ENCODE measurements around the gene CAPN10.

CAPN10 gene

DNA sequence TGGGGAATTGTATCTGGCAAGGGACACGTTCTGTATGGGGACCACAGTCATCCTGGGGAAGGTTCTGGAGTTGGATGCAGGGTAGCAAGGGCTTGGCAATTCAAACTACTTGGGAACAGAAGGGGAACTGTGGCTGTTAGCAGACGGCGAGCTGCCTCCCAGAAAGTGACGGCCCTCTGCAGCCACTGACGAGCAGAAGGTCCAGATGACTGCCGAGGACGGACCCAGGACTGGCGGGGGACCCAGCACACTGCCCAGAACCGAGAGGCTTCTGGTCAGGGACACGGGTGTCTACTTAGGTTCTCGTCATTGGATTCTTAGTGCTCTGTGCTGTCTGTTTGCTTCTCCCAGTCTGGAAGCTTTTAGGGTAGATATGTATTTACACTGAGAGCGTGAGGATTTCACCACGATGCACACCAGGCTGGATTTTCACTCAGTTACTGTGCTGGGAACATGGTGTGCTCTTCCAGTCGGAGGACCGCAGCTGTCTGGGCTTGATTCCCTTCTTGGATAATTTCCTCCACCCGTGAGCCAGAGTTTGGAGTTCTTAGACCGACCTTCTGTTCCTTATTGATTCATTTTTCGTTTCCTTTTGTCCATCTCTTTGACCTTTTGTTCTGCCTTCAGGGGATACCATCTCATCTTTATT, 52.1 kb downstream of the CAPN10 start:
- no peak for DNase-seq (ENCODE audit: low read depth)

DNA sequence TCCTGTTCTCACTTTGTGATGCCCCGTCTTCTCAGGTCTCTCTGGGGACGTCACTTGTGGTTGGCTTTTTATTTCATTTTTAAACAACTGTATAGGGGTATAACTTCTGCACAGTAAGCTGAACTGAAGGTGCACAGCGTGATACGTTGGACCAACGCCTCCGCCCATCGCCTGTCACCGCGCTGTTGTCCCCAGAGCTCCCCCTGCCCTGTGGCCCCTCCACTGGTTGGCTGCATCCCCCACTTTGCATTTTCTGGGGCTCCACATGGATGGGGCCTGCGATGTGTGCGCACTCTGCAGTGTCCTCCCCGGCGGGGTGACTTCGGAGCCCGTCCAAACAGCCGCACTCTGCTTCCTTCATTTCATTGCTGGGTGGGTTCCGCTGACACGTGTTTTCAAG, 53.0 kb downstream of the CAPN10 start:
- no peak for DNase-seq (ENCODE audit: low read depth)

DNA sequence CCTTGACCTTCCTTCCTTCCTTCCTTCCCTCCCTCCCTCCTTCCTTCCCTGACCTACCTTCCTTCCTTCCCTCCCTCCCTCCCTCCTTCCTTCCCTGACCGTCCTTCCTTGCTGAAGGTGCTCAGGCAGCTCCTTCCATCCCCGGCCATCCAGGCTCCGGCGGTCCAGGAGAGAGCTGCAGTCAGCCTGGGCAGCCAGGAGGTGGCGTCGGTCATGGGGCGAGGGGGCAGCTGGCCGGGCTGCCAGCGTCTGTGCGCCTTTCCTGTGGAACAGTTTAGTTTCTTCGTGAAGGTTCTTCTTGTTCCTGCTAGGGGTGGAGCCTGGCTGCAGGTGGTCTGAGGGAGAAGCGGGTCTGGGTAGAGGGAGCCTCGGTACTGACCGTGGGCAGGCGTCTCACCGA, 54.4 kb downstream of the CAPN10 start:
- peak; percentile 26 for DNase-seq (ENCODE audit: low read depth)

DNA sequence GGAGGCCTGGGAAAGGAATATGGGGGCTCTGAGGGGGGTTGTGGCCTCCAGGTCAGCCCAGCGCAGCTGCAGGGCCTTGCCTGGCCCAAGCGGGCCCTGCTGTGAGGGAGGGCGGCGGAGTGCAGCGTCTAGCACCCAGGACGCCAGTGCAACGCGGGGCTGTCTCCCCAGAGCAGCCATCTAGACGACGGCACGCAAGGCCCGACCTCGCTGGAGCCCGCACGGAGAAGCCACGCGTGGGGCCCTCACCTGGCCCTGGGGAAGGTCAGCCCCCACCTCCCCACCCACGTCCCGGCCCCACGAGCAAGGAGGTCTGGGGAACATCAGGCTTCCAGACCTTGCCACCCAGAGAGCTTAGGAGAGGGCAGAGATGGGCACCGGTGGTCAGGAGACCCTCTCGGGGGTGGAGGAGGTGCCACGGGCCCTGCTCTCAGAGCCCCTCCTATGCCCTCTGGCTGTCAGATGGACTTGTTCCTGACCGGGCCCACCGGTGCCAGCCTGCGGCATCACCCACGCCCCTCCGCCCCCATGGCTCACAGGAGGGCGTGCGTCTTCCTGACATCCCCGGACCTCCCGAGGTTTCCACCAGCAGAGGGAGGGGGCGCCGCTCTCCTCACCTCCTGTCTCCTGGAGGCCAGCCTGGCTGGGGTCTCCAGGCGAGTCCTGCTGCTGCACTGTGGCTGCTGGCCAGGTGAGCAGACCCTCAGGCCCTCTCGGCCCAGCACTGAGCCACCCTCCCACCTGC, 55.7 kb downstream of the CAPN10 start:
- DNase-seq (ENCODE audit: low read depth), result no peak

DNA sequence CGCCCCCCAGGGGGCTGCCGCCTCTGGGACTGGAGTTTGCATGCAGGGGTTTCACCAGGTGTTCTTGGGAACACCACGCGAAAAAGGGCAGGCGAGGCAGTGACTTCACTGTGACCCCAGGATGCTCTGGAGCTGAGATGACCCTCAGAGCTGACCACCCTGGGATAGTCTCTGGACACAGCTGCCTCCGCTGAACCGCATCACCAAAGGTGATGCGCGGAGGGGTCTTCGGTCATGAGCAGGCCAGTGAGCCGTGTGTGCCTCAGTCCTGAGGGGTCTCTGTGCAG, 56.2 kb downstream of the CAPN10 start:
- no peak for DNase-seq (ENCODE audit: low read depth)

DNA sequence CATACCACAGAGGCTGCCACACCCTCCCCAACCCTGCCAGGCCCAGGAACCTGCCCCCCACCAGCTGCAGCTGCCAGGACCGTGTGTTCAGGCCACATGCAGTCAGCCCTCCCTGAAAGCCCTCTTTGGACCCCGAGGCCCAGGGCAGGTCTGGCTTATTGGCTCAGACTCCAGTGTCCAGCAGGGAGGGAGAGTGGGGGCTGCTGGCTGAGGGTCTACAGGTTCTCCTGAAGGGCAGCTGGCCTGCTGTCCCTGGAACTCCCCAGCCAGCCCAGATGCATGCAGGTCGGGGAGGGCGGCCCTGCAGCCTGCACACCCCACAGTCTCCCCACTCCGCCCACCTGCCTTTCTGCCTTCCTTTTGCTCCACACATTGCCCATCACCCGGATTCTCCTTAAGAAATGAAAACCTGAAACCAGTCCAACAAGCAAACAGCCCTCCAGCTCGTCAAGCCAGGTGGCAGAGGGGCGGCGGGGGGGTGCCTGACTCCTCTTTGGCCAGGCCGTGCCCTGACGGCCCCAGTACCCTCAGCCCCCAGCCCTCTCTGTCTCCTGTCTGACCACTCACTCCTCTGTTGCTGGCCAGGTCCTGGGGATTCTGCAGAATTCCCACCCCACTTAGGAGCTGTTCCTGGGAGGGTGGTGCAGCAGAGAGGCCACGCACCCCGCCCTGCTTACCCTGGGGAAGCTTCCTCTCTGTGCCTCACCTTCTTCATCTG, 56.7 kb downstream of the CAPN10 start:
- no peak for DNase-seq (ENCODE audit: low read depth)

DNA sequence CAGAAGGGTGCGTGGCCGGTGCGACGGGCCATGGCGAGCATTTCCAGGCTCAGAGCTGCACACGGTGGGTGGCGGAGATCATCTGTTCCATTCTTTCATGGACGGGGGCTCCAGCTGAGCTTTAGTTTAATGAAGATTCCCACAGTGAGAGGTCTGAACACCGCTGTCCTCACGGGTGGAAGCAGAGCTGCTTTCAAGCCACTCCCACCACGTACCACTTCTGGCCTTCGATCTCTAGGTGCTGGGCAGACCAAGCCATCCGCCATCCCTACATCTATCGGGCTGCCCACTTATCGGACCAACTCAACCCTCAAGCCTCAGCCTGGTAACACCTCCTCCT, 57.2 kb downstream of the CAPN10 start:
- DNase-seq (ENCODE audit: low read depth), result no peak

DNA sequence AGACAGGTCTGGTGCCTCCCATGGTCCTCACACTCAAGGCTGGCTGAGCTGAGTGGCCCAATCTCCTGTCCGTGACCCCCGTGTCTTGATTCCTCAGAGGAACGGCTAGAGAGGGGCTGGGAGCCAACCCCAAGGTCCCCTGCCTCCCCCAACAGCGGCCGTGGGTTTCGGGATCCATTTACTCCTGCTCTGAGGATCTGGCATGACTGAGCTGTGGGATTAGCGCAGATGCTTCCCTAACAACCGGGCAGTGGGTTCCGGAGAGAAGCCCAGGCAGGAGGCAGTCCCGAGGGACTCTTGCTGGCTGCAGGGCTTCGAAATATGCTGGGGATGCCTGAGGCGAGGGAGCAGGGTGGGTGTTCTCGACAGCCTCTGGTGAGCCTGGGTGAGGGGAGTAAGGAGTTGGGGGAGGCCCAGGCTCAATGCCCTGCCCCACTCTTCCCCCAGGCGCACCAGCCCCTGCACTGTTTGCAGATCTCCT, 57.7 kb downstream of the CAPN10 start:
- DNase-seq (ENCODE audit: low read depth), result no peak

DNA sequence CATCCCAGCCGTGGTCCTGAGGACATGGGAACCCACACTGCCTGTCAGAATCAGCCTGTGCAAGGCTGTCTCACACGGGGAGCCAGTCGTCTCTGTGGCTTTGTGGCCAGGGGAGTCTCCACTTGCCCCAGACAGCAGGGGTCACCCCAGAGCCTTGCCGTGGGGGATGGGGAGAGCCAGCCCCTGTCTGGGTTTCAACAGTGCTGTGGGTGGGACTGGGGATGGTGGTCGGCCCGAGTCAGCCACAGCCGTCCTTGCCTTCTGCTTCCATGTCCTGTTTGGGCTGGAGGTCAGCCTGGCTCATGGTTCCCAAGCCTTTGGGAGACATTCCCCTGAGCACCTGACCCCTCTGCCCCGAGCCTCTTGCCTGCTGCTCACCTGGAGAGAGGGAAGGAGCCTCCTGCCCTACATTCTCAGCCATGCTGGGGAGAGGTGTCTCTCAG, 58.3 kb downstream of the CAPN10 start:
- DNase-seq (ENCODE audit: low read depth), result no peak

DNA sequence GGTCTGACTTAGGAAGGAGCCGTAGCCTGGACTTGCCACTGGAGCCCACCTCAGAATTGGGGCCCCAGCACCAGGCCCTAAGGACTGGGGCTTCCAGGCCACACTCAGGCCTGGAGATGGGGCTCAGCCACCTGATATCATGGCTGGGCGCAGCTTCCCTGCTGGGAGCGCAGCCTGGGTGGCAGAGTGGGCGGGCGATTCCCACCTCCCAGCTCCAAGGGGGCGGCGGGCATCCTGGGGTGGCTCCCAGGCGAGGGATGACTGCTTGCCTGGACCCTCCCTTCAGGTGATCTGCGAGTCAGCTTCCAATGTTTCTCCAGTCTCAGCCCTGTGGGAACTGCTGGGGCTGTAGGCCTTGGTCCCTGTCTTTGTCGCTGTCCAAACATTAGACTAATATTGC, 58.8 kb downstream of the CAPN10 start:
- no peak for DNase-seq (ENCODE audit: low read depth)

DNA sequence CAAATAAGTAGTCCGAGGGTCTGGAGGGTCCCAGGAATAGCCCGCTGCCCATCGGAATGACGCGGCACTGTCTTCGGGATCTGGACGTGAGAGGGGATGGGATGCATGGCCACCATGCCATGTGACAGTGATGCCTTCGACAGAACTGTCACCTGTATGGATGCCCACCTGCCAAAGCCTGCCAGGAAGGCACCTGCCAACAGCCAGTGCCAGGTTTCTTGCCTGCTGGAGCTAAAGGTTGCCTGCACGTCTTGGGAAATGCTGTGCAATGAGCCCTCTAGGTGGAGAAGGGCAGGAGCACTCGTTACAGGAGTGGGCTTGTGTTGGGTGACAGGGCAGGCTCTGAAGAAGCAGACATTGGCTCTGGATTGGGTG, 59.3 kb downstream of the CAPN10 start:
- no peak for DNase-seq (ENCODE audit: low read depth)

DNA sequence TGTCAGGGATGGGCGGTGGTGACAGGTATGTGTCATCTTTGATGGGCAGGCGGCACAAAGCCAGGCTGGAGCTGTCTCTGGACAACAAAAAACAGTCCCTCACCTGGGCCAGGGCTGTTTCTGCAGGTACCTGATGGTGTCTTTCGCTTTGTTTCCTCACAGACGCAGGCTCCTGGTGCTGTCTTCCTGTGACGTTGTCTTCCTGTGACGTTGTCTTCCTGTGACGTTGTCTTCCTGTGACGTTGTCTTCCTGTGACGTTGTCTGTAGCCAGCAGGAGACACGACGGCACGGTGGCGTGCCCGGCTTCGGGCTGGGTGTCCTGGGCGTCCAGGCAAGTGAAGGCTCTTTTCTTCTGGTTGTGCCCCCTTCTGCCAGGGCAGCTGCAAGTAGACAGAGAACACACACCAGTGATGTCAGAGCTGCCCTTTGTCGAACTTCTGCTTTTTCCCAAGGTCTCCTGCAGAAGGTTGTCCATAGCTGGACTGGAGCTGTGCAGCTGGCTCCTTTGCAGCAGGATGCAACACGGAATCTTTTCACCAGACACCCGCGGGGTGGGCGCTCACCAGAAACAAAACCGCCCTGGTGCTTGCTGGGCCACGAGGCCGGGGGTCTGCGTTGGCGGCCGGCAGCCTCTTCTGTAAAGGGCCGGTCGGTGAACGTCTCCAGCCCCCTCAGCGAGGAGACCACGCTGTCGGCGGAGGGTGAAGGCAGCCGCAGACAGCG, 59.8 kb downstream of the CAPN10 start:
- no peak for DNase-seq (ENCODE audit: low read depth)

DNA sequence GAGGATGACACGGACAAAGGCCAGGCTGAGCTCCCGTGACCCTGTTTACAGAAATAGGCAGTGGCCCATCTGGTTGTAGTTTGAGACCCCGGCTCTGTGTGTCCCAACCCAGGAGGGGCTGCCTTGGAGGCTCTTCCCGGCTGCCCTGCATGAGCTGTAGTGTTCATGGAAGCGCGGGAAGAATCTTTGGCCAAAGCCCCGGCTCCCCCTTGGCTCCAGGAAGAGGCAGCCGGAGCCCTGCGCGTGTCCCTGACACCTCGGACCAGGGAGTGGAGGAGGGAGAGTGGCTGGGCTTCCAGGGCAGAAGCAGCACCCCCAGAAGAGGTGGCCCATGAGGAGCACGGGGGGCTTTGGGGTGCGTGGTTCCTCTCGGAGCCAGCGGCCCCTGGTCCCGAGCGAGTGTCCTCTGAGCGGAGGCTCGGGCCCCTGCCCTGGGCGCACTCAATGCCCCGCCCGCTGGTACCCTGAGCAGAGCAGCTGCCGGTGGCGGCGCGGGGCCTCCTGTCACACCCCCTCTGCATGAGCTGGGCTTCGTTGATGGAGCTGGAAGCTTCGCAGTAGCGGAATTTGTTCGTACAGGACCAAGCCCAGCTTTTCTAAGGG, 60.5 kb downstream of the CAPN10 start:
- no peak for DNase-seq (ENCODE audit: low read depth)

DNA sequence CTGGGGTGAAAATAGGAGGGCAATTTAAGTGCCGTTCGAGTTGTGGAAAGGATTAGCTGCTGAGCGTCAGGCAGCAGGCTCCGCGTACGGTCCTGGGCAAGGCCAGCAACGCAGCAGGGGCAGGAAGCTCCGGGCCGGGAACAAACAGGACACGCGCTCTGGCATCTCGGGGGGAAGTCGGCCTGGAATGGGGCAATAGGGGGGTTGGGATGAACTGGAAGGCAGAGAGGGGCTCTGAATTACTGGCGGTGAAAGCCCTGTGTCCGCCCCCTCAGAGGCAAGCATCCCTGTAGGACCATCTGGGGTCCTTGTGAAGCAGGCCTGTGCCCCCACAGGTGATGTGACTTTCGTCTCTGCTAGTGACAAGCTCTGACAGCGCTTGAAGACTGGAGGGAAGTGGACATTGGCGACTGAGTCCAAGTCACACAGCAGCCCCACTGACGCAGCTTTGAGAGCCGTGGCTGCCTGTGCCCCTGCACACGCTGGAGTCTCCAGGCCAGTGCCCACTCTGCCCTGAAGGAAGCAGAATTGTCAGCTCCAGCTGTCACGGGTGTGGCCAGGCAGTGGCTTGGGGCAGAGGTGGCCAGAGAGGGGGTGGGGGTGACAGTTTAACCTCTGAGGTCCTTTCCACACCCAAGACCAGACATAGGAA, 61.1 kb downstream of the CAPN10 start:
- no peak for DNase-seq (ENCODE audit: low read depth)

DNA sequence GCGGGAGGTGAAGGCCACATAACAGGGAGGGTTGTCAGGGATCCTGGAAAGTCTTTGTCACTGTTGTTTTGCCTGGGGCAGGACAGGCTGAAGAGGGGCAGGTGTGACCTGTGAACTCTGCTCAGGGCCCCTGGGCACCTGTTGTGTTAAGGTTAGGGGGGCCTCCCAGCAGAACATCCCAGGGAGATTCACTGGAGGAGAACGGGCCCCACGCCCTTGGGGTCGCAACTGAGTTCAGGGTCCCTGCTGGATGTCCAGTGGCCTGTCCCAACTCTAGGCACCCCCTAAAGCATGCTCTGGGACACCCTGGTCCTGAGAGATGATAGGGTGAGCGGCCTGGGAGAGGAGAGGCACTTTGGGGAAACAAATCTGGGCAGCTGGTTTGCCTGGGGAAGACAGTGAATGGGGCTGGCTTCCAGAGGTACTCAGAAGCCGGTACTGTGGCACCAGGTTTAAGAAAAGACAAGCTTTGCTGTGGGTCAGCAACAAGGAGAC, 61.7 kb downstream of the CAPN10 start:
- no peak for DNase-seq (ENCODE audit: low read depth)

All from ELR (cell line).